HT1080 (cell line): Measurements from ENCODE around the gene LCNL1. TPM values are rescaled to one million over a fixed set of nuclear protein-coding genes. Genes with fewer than 3 reads are reported as not detected.
"Not testable (repeated sequence)": the region's sequence is repeated elsewhere in the genome, so short reads cannot be mapped to it uniquely, and the experiment has no call there.

Experiments
- DNase-seq: peaks from one replicate; pipeline ENCODE4 v3.0.0-alpha.2; 2015; ENCODE audit warnings: low read depth
- total RNA-seq: library from RNA; depleted of rRNA; stranded (reverse); fragments of >200 nt; shearing (Covaris generic); gene quantifications from 2 replicates; pipeline ENCODE4 v1.2.3, GENCODE V29; 2014

The LCNL1 gene
- total RNA-seq, 1 experiment from 2014 or later, result not detected

GRCh38 chr9:137022662-137023008 is 39.8 kb downstream of the LCNL1 start:
- DNase-seq, result no peak

DNA sequence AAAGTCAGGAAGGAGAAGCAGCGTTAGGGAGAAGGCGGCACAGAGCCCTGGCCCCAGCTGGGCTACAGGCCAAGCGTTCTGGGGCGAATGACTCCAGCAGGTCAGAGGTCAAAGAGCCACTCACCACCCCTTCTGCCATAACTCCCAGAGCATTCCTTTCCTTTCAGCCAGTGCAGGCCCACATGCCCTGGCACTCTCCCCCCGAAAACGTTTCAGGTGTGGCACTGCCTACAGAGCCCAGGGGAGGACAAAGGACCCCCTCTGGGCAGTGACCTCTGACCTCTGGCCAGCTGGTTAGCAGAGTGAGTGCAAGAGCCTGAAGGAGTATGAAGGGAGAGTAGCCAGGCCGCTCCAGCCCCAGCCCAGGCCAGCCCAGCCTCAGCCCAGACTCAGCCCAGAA is 40.4 kb downstream of the LCNL1 start:
- DNase-seq, result no peak

- DNase-seq, result no peak
Observed at GRCh38 chr9:137023583-137023991, 40.8 kb downstream of the LCNL1 start.

- no peak for DNase-seq
Observed at GRCh38 chr9:137025517-137025966, 42.7 kb downstream of the LCNL1 start.

- DNase-seq, result no peak
Observed at GRCh38 chr9:137026384-137026783, 43.6 kb downstream of the LCNL1 start.

DNA sequence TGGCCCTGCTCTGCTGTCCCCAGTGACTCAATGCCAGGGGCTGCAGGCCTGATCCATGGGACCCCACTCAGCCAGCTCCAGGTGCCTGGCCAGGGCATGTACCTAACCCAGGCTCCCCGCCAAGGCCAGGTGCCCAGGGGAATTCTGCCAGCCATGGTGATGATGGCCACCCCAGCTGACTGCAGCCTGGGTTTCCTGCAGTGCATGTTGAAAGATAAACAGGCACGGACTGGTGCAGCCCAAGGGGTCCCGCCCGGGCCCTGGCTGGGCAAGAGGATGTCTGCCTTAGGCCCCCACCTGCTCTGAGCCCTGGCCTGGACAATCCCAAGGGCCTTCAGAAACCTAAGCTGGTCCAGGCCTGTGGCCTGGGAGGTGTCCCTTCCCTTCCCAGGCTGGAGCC is 44.0 kb downstream of the LCNL1 start:
- DNase-seq, result no peak

DNA sequence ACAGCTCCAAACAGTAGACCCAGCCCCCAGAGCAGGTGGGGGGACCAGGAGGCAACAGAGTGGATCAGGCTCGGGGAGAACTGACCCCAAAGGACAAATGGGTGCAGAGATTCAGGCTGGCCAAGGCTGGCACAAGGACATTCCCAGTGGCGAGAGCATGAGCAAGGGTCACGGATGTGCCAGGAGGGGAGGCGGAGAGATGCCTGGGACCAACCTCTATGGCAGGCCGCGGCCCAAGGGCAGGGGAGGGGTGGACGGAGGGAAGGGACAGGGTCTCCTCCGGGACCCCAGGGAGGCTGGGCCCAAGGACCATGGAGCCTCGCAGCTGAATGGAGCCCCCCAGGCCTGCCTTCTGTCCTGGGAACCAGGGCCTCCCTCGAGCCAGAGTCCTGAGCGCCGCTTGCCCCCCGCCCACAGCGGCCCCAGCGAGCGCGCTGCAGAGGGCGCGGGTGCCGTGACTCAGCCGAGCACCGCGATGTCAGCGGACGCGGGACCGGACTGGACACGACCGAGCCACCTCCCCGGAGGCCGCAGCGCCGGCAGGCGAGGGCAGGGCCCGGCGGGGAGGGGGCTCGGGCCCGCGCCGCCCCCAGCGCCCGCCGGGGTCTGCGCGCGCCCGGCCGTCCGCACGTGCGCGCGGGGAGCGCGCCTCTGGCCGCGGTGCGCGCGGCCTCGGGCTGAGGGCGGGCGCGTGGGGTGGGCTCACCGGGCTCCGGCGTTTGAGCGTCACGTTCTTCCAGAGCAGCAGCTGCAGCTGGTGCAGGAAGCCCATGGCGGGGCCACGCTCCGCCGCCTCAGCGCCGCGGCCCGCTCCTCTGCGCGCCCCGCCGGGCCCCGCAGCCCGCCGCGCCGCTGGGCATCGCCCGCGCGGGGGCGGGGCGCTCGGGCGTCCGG is 44.8 kb downstream of the LCNL1 start, which contains the start of gene ABCA2:
ABCA2 (minus strand) TSS at position 869 of the 894 bp plus-strand sequence; CDS start at position 772, 97 bp downstream.
- DNase-seq, result no peak

DNA sequence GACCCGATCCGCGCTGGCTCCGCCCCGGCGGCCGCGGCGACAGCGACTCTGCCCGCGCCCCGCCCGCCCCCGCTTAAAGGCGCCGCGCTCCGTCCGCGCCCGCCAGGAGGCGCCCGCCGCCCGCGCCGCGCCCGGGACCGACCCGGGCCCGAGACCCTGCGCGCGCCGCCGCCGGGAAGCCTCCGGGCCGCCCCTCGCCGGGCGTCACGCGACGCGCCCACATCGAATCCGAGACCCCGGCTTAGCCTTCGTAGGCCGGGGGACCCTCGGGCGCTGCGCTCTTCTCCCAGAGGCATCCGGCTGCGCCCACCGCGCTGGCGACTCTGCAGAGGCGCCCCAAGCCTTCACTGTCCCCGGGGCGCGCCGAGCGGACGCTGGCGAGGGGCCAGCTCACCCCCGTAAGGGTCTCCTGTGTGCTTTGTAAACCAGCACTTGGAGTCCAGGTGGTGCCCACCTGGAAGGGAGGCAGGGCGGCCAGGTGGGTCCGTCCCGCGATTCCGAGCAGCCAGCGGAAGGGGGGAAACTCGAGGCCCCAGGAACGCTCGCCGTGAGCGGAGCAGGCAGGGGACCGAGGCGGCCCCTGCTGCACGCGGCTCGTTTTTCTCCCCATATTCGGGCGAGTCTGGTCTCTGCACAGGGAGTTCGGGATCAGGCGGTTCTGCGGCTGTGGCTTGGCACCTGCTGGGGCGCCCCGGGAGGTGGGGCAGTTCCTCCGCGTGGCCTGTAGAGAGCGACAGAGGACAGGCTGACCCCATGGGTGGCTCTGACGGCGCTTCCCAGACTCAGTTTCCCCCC is 45.7 kb downstream of the LCNL1 start:
- peak; percentile 37 for DNase-seq

DNA sequence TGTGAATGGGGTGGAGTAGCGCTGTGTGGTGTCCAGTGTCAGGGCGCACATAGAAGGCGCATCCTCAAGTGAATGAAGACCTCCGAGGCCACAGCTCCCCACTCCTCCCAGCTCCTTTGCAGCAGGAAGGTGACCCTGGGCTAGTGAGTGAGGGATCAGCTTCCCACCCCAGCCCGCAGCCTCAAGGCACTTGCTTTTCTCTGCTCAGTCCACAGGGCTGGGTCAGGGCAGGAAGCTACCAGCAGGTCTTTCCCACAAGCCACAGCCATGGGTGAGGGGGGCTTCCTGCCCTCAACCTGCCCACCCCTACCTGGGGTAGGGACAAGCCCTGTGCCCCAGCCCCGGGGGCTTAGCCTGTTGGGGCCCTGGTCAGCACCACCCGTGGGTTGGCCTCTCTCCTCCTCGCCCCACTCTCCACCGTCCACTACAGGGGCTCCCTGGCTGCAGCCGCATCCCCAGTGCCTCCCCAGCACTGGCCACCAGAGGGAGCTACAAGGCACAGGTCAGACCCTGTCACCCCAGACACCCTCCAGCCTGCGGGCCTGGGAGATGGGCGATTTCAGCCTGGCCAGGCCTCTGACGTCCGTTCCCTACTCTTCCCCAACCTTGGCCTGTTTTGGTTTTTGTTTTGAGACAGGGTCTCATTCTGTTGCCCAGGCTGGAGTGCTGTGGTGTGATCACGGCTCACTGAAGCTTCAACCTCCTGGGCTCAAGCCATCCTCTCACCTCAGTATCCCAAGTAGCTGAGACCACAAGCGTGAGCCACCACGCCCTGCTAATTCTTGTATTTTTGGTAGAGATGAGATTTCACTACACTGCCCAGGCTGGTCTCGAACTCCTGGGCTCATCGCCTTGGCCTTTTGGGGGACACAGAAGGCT is 46.5 kb downstream of the LCNL1 start:
- peak; percentile 55 for DNase-seq

DNA sequence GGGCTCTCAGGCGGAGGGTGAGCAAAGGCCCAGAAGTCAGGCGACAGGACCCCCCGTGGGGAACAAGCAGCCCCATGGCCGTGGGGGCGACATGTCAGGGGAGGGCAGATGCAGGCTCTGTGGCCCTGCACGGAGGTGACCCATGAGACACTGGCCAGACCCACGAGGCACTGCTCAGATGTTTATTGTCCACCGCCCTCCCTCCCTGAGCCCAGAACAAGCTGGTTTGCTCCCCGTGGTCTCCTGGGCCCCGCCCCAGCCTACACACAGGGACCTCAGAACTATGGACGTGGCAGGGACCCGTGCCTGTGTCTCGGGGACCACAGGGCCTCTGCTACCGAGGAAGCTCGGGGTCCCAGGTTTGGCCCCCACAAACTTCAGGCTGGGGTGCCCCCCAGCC is 47.2 kb downstream of the LCNL1 start:
- DNase-seq, result no peak

DNA sequence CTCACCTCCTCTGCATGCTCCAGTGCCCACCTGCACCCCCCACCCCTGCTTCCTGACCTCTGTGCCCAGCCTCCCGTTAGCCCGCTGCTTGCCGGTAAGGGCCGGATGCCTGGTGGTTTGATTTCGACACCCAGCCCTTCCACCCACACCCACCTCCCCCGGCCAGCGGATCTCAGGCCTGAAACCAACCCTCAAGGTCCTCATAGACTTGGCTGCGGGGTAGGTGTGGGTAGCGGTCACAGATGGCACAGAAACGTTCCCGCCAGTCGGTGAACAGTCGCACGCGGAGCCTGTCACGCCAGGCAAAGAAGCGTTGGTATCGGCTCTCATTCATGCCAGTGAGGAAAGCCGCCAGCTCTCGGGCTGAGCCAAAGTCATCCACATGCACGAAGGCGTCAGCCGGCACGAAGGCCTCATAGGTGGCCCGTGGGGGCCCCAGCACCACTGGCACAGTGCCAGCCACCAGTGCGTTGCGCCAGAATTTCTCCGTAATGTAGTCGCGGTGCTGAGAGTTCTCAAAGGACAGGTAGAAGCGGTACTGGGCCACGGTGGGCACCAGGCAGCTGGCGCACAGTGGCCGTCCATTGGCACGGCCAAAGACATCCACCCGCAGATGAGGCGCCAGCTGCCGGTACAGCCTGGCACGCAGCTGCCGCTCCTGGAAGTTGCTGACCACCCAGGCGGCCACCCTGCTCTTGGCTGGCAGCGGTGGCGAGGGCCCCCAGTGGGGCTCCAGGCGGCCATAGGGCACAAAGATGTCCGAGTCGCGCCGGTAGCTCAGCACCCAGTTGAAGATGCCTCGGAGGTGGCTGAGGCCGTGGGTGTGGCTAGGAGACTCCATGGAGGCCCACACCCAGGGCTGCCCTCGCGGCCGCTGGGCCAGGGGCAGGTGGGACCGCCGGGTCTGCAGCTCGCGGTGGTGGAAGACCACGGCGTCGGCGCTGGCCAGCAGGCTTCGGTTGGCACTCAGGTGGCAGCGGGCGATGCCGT is 48.0 kb downstream of the LCNL1 start:
- DNase-seq, result no peak

DNA sequence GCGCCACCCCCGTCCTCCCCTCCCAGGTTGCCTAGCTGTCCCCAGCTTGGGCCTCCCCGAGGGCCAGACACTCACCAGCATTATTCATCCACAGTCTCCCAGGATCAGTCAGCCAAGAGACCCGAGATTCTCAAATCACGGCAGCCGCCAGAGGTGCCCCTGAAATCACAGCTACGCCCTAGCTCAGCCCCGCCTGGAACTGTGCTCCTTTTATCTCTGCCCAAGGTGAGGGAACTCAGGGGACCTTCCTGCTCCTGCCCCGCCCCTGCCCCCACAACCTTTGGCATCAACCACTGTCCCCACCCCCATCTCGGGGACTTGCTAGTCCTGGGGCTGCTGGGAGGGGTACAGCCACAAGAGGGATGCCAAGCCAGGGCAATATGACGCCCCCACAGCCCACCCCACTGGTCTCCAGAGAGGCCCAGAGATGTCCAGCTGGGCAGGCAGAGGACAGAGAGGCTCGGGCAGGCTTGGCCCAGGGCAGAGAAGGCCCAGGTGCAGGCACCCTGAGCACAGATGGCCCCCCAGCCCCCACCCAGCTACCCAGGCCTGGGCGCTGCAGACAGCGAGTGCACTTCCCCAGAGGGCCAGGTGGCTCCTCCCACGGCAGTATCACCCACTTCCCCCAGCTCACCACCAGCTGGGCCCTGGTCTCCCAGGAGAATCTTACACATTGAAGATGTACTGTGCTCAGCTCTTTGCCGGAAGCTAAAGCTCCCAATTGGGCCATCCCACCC is 49.3 kb downstream of the LCNL1 start, which contains the start of gene FUT7:
FUT7 (minus strand) TSS at position 185 of the 737 bp plus-strand sequence; CDS start at position 88, 97 bp downstream.
- no peak for DNase-seq

- DNase-seq, result no peak
Observed at GRCh38 chr9:137032858-137033257, 50.1 kb downstream of the LCNL1 start.

DNA sequence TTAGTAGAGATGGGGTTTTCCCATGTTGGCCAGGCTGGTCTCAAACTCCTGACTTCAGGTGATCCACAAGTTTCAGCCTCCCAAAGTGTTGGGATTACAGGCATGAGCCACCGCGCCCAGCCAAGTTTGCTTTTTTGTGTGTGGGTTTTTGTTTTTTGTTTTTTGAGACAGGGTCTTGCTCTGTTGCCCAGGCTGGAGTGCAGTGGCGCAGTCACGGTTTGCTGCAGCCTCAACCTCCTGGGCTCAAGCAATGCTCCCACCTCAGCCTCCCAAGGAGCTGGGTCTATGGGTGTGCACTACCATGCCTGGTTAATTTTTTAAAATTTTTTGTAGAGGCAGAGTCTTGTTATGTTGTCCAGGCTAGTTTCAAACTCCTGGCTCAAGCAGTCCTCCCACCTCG is 50.7 kb downstream of the LCNL1 start:
- not testable (repeated sequence) for DNase-seq

GRCh38 chr9:137034039-137034708 is 51.4 kb downstream of the LCNL1 start:
- no peak for DNase-seq

DNA sequence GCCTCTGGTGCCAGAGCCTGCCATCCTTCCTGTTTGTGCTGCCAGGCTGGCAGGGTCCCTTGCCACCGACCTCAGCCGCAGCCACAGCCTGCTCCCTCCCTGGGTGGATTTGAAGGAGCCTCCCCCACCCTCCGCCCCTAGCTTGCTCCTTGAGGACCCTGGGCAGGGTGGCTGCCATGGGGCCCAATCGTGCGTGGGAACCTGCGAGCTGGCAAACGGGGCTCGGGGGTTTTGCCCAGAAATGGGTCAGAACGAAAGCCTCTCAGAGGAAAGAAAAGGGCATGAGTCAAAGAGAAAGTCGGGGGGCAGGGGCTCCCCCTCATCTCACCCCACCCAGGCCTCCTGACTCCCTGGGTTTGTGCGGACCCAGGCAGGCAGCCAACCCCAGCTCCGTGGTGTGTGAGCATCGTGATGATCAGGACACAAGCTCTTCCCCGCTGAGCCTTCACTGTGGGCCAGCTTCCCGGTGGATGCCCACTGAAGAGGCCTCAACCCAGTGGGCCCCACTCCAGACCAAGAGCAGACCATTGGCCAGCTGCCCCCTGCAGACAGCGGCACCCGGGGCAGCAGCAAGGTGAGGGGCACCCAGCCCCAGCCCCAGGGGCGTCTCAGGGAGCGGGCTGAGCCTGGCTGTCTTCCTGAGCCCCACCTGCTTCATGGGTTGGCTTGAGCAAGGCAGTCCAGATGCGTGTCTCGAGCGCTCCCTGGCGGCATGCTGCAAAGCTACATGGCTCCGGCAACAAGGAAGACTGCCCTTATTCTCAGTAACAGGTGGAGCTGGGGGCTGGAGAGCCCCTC is 52.1 kb downstream of the LCNL1 start:
- peak; percentile 70 for DNase-seq
